HG02610 (cell line): ENCODE results near the gene TMPRSS11A.

Source experiments
- ATAC-seq: cut with Tn5 transposase; IDR thresholded peaks from one replicate; pipeline ENCODE4 v1.9.1; 2021; ENCODE audit warnings: mild to moderate bottlenecking, moderate library complexity; ENCODE audit not compliant: unreplicated experiment

The TMPRSS11A gene

DNA sequence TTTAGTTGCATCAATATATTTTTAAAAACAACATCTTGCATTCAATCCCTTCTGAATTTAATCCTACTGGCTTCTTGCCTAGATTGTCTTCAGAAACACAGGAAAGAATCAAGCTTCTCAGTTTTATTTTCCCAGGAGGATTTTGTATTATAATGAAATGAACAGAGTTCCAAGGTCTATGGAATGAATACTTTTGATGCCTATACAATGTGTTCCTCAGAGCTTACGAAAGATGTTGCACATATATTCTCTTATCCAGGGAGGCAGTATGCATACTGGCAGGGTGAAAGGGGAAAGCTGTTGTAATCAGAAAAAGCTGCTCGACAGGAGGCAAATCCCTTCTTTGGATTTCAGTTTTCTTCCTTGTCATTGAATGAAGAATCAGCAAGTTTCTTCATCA lies 88.3 kb downstream of the TMPRSS11A start:
- ATAC-seq, result no peak

- no peak for ATAC-seq
These were observed 90.2 kb downstream of the TMPRSS11A start for GRCh38 chr4:67873116-67873515.

DNA sequence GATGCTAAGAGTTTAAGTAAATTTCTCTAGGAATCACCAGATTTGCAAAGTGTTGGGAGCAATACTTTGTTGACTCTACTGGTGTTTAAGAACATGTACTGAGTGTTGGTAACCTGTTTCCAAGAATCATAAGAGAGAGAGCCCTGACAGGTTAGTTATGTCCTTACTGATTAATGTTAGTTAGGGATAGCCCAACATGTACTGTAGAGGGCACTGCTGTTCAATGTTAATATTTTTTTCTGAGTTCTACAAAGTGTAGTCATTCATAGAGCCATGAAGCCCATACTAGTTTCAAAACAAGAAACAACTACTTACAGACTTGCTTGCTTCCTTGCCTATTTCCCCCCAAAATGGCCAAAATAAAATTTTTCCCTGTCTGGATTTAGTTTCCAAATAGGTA lies 91.4 kb downstream of the TMPRSS11A start:
- peak; percentile 89 for ATAC-seq

DNA sequence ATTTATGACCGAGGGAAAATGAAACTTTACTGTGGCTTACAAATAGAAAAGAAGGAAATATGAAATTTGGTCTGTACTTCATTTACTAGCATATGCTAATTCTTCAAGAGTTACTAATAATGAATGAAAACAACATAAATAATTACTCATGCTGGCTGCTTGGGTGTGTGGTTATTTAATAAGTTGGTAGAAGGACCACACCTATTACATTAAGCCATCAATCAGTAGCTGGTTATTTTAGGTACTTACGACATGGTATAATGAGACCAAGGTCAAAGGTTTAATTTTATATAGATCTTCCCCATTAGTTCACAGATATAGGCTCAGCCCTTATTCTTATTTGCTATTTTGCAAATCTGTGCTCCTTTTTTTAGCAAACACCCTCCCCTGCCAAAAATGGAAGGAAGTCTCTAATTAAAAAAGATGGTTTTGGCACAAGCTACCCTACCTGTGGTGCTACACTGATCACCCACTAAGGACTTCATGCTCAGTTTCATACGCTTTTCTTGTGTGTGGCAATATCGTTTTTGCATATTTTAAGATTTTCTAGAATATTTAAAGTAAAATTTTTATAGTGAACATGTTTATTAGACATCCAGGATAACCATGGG lies 93.6 kb downstream of the TMPRSS11A start:
- no peak for ATAC-seq

DNA sequence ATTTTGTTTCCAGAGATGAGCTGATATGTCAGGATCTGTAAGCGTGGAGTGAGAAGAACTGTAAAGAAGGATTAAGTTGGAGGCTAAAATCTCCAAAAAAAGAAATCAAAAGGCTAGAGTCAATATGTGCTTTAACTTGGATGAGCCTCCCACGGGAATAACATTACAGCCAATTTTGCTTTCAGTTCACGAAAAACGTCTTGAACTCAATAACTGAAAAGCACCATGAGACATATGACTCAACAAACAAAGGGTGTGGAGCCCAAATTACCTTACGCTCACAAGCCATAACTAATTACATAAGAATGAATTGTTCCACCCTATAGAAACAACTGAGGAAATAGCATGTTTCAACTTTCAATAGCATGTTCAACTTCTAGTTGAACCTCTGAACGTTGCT lies 101.8 kb downstream of the TMPRSS11A start:
- ATAC-seq, result no peak
